K562 (cell line): ENCODE measurements around the gene EXOC7. TPM values are rescaled to one million over a fixed set of nuclear protein-coding genes. Genes with fewer than 3 reads are reported as not detected.

Experiments
- GATA2 ChIP-seq: sonication (generic); formaldehyde crosslinking; IDR thresholded peaks from 2 replicates; pipeline ENCODE4 v1.4.0; 2020; ENCODE audit warnings: mild to moderate bottlenecking, missing genetic modification reagents
- HSF4 ChIP-seq: fragments of 250-450 bp; sonication (Bioruptor Pico); IDR thresholded peaks from 2 replicates; pipeline ENCODE4 v2.1.2; 2022; ENCODE audit warnings: mild to moderate bottlenecking, moderate library complexity, borderline replicate concordance
- NR2C2 ChIP-seq, 2 experiments: fragments of 200-800 bp in 1 of 2; sonication (Bioruptor generic) in 1 of 2; sonication (generic) in 1 of 2; formaldehyde crosslinking in 1 of 2; IDR thresholded peaks; 2 replicates each; pipeline versions ENCODE4 v1.6.1 to v1.8.0; 2016 to 2022; ENCODE audit warnings: mild to moderate bottlenecking in 1 of 2, missing compliant biosample characterization in 1 of 2, missing genetic modification characterization in 1 of 2, missing genetic modification reagents in 1 of 2
- PCBP1 ChIP-seq: fragments of 200-400 bp; formaldehyde crosslinking; IDR thresholded peaks from 2 replicates; pipeline ENCODE4 v1.6.1; 2018; ENCODE audit warnings: mild to moderate bottlenecking, low read depth, low read length; ENCODE audit not compliant: poor library complexity, severe bottlenecking
- PHF21A ChIP-seq: fragments of 450-650 bp; IDR thresholded peaks from 2 replicates; pipeline ENCODE4 v1.6.1; 2017; ENCODE audit warnings: low read depth, borderline replicate concordance
- POLR2A ChIP-seq: fragments of 450-650 bp; conservative IDR thresholded peaks from 2 replicates; pipeline ENCODE4 v1.6.1; 2016
- POLR2AphosphoS5 ChIP-seq: IDR thresholded peaks from 2 replicates; pipeline ENCODE4 v1.6.1; 2011; ENCODE audit warnings: mild to moderate bottlenecking, low read depth, low read length, moderate library complexity; ENCODE audit not compliant: control insufficient read depth, insufficient read depth
- RUNX1 ChIP-seq: sonication (generic); IDR thresholded peaks from 2 replicates; pipeline ENCODE4 v1.6.1; 2016; ENCODE audit warnings: antibody characterized with exemption, low read depth
- SNRNP70 ChIP-seq: fragments of 200-400 bp; formaldehyde crosslinking; optimal IDR thresholded peaks from 2 replicates; pipeline ENCODE3; 2017; ENCODE audit warnings: low read depth, low read length
- STAT5B ChIP-seq: fragments of 250-450 bp; sonication (Bioruptor Pico); IDR thresholded peaks from 2 replicates; pipeline ENCODE4 v1.8.0; 2021; ENCODE audit warnings: mild to moderate bottlenecking, inconsistent platforms
- ZKSCAN8 ChIP-seq: fragments of 200-800 bp; sonication (Bioruptor generic); IDR thresholded peaks from 2 replicates; pipeline ENCODE4 v1.6.1; 2016; ENCODE audit warnings: missing genetic modification characterization, missing compliant biosample characterization
- ZNF785 ChIP-seq: fragments of 250-450 bp; sonication (Bioruptor Pico); IDR thresholded peaks from 2 replicates; pipeline ENCODE4 v1.4.0; 2020; ENCODE audit warnings: mild to moderate bottlenecking
- polyA plus RNA-seq, 8 experiments: library from polyadenylated mRNA; depleted of rRNA in 4 of 8; stranded (reverse) in 5 of 8; unstranded in 3 of 8; fragments of >200 nt; fragmentation: Nextera tagmentation in 2 of 8; fragmentation: Illumina TruSeq in 1 of 8; extraction: Ambion mirVana in 2 of 8; extraction: Trizol in 1 of 8; gene quantifications; 2 replicates each; pipeline versions ENCODE4 v1.2.1 to v1.2.3, GENCODE V29; 2011 to 2014; ENCODE audit warnings: inconsistent platforms in 1 of 8, missing spikeins in 1 of 8
- total RNA-seq, 7 experiments: library from RNA; depleted of rRNA in 6 of 7; stranded (reverse); fragments of >200 nt in 6 of 7; fragmentation: Illumina TruSeq in 2 of 7; extraction: Trizol in 2 of 7; gene quantifications; 2 replicates each; pipeline versions ENCODE4 v1.2.1 to v1.2.3, GENCODE V29; 2011 to 2021; ENCODE audit warnings: low replicate concordance in 1 of 7
- TF ChIP-seq, protein P1 (sequence below): fragments of 450-650 bp; IDR thresholded peaks from 2 replicates; pipeline ENCODE4 v1.6.1; 2017; ENCODE audit warnings: antibody characterized with exemption, mild to moderate bottlenecking
- TF ChIP-seq, protein P2 (sequence below): sonication (generic); formaldehyde crosslinking; IDR thresholded peaks from 2 replicates; pipeline ENCODE4 v1.8.1; 2023; ENCODE audit warnings: mild to moderate bottlenecking, missing genetic modification reagents
- TF ChIP-seq, protein P3 (sequence below): fragments of 250-450 bp; sonication (Bioruptor Pico); IDR thresholded peaks from 2 replicates; pipeline ENCODE4 v1.4.0; 2020
- TF ChIP-seq, protein P4 (sequence below): fragments of 250-450 bp; sonication (Bioruptor Pico); IDR thresholded peaks from 2 replicates; pipeline ENCODE4 v1.4.0; 2020; ENCODE audit warnings: borderline replicate concordance
- TF ChIP-seq, protein P5 (sequence below): sonication (generic); formaldehyde crosslinking; IDR thresholded peaks from 2 replicates; pipeline ENCODE4 v1.5.0; 2020; ENCODE audit warnings: missing genetic modification reagents

Gene EXOC7
- total and polyA plus RNA-seq, 9 of the 15 experiments (the other 6 are each of a cell fraction or from before 2014, with no cell fraction given): 18.6 to 57.0 (median 35.0) TPM

DNA sequence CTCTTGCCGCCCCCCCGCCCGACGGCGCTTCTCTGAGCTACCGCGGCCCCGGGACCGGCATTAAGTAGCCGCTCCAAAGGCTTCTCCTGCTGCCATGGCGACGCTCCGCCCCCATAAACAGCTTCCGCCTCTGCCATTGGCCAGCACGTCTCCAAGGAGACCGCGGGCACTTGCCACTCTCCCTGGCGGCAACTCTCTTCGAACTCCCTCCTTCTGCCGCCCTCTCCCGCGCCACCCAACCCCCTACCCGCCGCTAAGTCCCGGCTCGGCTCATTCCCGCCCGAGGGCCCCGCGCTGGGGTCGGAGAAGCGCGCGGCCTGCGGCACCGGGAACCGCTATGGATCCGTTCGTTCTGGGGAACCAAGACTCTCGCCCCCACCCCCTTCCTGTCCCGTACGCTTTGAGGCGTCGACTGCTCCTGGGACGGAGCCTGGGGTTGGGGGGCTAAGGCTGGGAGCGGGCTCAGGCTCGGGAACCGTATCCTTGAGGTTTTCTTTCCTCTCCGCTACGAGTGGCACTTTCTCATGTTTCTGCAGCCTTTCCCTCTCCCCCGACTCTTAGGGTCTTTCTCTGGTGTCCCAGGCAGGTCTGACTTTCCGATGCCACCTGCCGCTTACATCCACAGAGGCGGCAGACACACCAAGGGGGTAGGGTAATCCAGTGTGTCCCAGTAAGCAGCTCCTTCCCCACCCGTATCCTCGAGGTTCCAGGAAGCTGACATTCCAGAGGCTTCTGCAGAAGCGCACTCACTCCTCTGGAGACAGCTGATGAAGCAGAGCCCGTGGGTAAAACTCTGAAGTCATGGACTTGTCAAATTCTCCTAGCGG is 37.8 kb upstream of the EXOC7 start, which contains the start of gene FOXJ1 (continued):
- TF ChIP-seq, protein P1, sequence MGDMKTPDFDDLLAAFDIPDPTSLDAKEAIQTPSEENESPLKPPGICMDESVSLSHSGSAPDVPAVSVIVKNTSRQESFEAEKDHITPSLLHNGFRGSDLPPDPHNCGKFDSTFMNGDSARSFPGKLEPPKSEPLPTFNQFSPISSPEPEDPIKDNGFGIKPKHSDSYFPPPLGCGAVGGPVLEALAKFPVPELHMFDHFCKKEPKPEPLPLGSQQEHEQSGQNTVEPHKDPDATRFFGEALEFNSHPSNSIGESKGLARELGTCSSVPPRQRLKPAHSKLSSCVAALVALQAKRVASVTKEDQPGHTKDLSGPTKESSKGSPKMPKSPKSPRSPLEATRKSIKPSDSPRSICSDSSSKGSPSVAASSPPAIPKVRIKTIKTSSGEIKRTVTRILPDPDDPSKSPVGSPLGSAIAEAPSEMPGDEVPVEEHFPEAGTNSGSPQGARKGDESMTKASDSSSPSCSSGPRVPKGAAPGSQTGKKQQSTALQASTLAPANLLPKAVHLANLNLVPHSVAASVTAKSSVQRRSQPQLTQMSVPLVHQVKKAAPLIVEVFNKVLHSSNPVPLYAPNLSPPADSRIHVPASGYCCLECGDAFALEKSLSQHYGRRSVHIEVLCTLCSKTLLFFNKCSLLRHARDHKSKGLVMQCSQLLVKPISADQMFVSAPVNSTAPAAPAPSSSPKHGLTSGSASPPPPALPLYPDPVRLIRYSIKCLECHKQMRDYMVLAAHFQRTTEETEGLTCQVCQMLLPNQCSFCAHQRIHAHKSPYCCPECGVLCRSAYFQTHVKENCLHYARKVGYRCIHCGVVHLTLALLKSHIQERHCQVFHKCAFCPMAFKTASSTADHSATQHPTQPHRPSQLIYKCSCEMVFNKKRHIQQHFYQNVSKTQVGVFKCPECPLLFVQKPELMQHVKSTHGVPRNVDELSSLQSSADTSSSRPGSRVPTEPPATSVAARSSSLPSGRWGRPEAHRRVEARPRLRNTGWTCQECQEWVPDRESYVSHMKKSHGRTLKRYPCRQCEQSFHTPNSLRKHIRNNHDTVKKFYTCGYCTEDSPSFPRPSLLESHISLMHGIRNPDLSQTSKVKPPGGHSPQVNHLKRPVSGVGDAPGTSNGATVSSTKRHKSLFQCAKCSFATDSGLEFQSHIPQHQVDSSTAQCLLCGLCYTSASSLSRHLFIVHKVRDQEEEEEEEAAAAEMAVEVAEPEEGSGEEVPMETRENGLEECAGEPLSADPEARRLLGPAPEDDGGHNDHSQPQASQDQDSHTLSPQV: no peak
- TF ChIP-seq POLR2AphosphoS5: no peak
- TF ChIP-seq, protein P2, sequence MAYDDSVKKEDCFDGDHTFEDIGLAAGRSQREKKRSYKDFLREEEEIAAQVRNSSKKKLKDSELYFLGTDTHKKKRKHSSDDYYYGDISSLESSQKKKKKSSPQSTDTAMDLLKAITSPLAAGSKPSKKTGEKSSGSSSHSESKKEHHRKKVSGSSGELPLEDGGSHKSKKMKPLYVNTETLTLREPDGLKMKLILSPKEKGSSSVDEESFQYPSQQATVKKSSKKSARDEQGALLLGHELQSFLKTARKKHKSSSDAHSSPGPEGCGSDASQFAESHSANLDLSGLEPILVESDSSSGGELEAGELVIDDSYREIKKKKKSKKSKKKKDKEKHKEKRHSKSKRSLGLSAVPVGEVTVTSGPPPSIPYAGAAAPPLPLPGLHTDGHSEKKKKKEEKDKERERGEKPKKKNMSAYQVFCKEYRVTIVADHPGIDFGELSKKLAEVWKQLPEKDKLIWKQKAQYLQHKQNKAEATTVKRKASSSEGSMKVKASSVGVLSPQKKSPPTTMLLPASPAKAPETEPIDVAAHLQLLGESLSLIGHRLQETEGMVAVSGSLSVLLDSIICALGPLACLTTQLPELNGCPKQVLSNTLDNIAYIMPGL (CRISPR knock-in tag): no peak
- no peak for TF ChIP-seq NR2C2 (CRISPR knock-in tag; IDR thresholded peaks at IDR 0.05)
- no peak for TF ChIP-seq NR2C2 (tag; IDR thresholded peaks at IDR 0.05)
- TF ChIP-seq POLR2A: peak; percentile 46; the same call in 1 of the 2 replicates
- TF ChIP-seq HSF4 (CRISPR knock-in tag): no peak
- no peak for TF ChIP-seq RUNX1
- TF ChIP-seq, protein P3, sequence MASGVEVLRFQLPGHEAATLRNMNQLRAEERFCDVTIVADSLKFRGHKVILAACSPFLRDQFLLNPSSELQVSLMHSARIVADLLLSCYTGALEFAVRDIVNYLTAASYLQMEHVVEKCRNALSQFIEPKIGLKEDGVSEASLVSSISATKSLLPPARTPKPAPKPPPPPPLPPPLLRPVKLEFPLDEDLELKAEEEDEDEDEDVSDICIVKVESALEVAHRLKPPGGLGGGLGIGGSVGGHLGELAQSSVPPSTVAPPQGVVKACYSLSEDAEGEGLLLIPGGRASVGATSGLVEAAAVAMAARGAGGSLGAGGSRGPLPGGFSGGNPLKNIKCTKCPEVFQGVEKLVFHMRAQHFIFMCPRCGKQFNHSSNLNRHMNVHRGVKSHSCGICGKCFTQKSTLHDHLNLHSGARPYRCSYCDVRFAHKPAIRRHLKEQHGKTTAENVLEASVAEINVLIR (CRISPR knock-in tag): no peak
- TF ChIP-seq, protein P4, sequence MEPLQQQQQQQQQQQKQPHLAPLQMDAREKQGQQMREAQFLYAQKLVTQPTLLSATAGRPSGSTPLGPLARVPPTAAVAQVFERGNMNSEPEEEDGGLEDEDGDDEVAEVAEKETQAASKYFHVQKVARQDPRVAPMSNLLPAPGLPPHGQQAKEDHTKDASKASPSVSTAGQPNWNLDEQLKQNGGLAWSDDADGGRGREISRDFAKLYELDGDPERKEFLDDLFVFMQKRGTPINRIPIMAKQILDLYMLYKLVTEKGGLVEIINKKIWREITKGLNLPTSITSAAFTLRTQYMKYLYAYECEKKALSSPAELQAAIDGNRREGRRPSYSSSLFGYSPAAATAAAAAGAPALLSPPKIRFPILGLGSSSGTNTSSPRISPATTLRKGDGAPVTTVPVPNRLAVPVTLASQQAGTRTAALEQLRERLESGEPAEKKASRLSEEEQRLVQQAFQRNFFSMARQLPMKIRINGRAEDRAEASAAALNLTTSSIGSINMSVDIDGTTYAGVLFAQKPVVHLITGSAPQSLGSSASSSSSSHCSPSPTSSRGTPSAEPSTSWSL: no peak
- TF ChIP-seq ZKSCAN8 (CRISPR knock-in tag): no peak
- TF ChIP-seq ZNF785 (CRISPR knock-in tag): no peak
- TF ChIP-seq SNRNP70: no peak
- TF ChIP-seq GATA2: no peak
- TF ChIP-seq PHF21A: no peak
- no peak for TF ChIP-seq STAT5B (CRISPR knock-in tag)
- peak; percentile 97 for TF ChIP-seq PCBP1
- TF ChIP-seq, protein P5, sequence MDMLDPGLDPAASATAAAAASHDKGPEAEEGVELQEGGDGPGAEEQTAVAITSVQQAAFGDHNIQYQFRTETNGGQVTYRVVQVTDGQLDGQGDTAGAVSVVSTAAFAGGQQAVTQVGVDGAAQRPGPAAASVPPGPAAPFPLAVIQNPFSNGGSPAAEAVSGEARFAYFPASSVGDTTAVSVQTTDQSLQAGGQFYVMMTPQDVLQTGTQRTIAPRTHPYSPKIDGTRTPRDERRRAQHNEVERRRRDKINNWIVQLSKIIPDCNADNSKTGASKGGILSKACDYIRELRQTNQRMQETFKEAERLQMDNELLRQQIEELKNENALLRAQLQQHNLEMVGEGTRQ (CRISPR knock-in tag): no peak
